AG09309 (cell line): ENCODE measurements around the gene GPHN.
A peak's percentile ranks its signal among the peaks of the same experiment; 100 is the strongest.

Source experiments
- DNase-seq: peaks from one replicate; pipeline ENCODE4 v3.0.0-alpha.2; 2010; ENCODE audit warnings: low read depth
- H3K4me3 ChIP-seq: 2 replicates; pipeline ENCODE4 v1.5.1; 2011; ENCODE audit warnings: mild to moderate bottlenecking, low read depth, low read length, moderate library complexity; ENCODE audit not compliant: control insufficient read depth
- CTCF ChIP-seq: IDR thresholded peaks from 2 replicates; pipeline ENCODE4 v1.5.1; 2011; ENCODE audit warnings: mild to moderate bottlenecking, low read depth, low read length, inconsistent platforms; ENCODE audit not compliant: insufficient read depth, control insufficient read depth; ENCODE audit errors: missing control alignments

Gene GPHN

GRCh38 chr14:66507722-66508546, at the start of gene GPHN:
Gene GPHN (plus strand): TSS chr14:66508147.
- peak; percentile 94 for DNase-seq
- peak within 1 kb of the TSS; percentile 69 for H3K4me3 ChIP-seq
- peak; percentile 29 for TF ChIP-seq CTCF

GRCh38 chr14:66459603-66460002, 48.3 kb upstream of the GPHN start:
- H3K4me3 ChIP-seq, result no peak overlapping the region
- no peak for DNase-seq
- no peak for TF ChIP-seq CTCF

- TF ChIP-seq CTCF, result no peak
- no peak for DNase-seq
- no peak overlapping the region for H3K4me3 ChIP-seq
Measured at GRCh38 chr14:66464261-66464660, 43.7 kb upstream of the GPHN start.

- no peak for DNase-seq
- no peak for TF ChIP-seq CTCF
- H3K4me3 ChIP-seq, result no peak overlapping the region
Measured at GRCh38 chr14:66468778-66469367, 39.1 kb upstream of the GPHN start.

- no peak overlapping the region for H3K4me3 ChIP-seq
- no peak for TF ChIP-seq CTCF
- DNase-seq, result no peak
Measured at GRCh38 chr14:66471584-66471983, 36.4 kb upstream of the GPHN start.

- no peak for TF ChIP-seq CTCF
- DNase-seq, result no peak
- H3K4me3 ChIP-seq, result no peak overlapping the region
Measured at GRCh38 chr14:66472251-66472650, 35.7 kb upstream of the GPHN start.
